ENCODE data around the gene MEI1. TPM values are rescaled to one million over a fixed set of nuclear protein-coding genes. Genes with fewer than 3 reads are reported as not detected.
A peak's percentile ranks its signal among the peaks of the same experiment; 100 is the strongest.

MEI1 gene
- total RNA-seq = 2.3 TPM
- long read RNA-seq, partial matches to known transcripts = 0 of 1 reads
- long read RNA-seq, other reads (novel, unspliced or antisense) = 0 of 1 reads

- H3K9me3 ChIP-seq = no peaks in the 10 kb centered on the region
- TF ChIP-seq CTCF (IDR thresholded peaks at IDR 0.05) = no peak
- ATAC-seq (peak; percentile 76), DNase-seq (peak; percentile 93)
- no peaks in the 10 kb centered on the region for H3K36me3 ChIP-seq
- H3K4me1 ChIP-seq = peaks cover 9% of the 10 kb centered on the region
- intact Hi-C loops (cut with DNase I) = no loop called here
- H3K27ac ChIP-seq = no peak within 1 kb of the TSS
- H3K27me3 ChIP-seq = no peaks in the 10 kb centered on the region
- H3K4me3 ChIP-seq = peak within 1 kb of the TSS; percentile 14
These were observed at the start of gene MEI1 for GRCh38 chr22:41699264-41700107. Gene MEI1, plus strand, starts transcription at chr22:41699503. Its CDS starts 36 bp downstream, at chr22:41699539.

GRCh38 chr22:41650229-41650628 is 49.1 kb upstream of the MEI1 start:
- H3K4me1 ChIP-seq = no peaks in the 10 kb centered on the region
- no peak for TF ChIP-seq CTCF (IDR thresholded peaks at IDR 0.05)
- H3K4me3 ChIP-seq = no peak overlapping the region
- H3K36me3 ChIP-seq = peaks cover 99% of the 10 kb centered on the region
- DNase-seq = no peak
- intact Hi-C loops (cut with DNase I) = no loop called here
- H3K27ac ChIP-seq = no peak overlapping the region
- H3K9me3 ChIP-seq = no peaks in the 10 kb centered on the region
- H3K27me3 ChIP-seq = no peaks in the 10 kb centered on the region
- no peak for ATAC-seq

- H3K36me3 ChIP-seq = peaks cover 99% of the 10 kb centered on the region
- DNase-seq (no peak), ATAC-seq (no peak)
- H3K4me3 ChIP-seq = no peak overlapping the region
- no peak overlapping the region for H3K27ac ChIP-seq
- no peaks in the 10 kb centered on the region for H3K27me3 ChIP-seq
- intact Hi-C loops (cut with DNase I) = no loop called here
- TF ChIP-seq CTCF (IDR thresholded peaks at IDR 0.05) = no peak
- H3K9me3 ChIP-seq = no peaks in the 10 kb centered on the region
- no peaks in the 10 kb centered on the region for H3K4me1 ChIP-seq
These were observed 48.5 kb upstream of the MEI1 start for GRCh38 chr22:41650821-41651220.

GRCh38 chr22:41654322-41654721 is 45.0 kb upstream of the MEI1 start:
- Histone ChIP-seq H3K27ac (no peak overlapping the region), H3K9me3 (no peaks in the 10 kb centered on the region), H3K36me3 (peaks cover 100% of the 10 kb centered on the region), H3K4me3 (no peak overlapping the region), H3K4me1 (no peaks in the 10 kb centered on the region), H3K27me3 (no peaks in the 10 kb centered on the region)
- TF ChIP-seq CTCF (IDR thresholded peaks at IDR 0.05) = no peak
- ATAC-seq (no peak), DNase-seq (no peak)
- intact Hi-C loops (cut with DNase I) = no loop called here

- no peak for TF ChIP-seq CTCF (IDR thresholded peaks at IDR 0.05)
These were observed 42.7 kb upstream of the MEI1 start for GRCh38 chr22:41656556-41656955.

More at GRCh38 chr22:41656556-41656955, 42.7 kb upstream of the MEI1 start:
- Histone ChIP-seq H3K4me3 (no peak overlapping the region), H3K4me1 (no peaks in the 10 kb centered on the region), H3K27ac (no peak overlapping the region), H3K36me3 (peaks cover 100% of the 10 kb centered on the region), H3K27me3 (no peaks in the 10 kb centered on the region), H3K9me3 (no peaks in the 10 kb centered on the region)
- ATAC-seq (no peak), DNase-seq (no peak)
- intact Hi-C loops (cut with DNase I) = no loop called here

All from upper lobe of right lung (tissue), 1 donor.